ENCODE data around the gene CEP20.
"Not testable (repeated sequence)": the region's sequence is repeated elsewhere in the genome, so short reads cannot be mapped to it uniquely, and the experiment has no call there.

Gene CEP20

GRCh38 chr16:15856901-15857698 is 31.3 kb downstream of the CEP20 start, which contains the start of gene MYH11:
TSS of gene MYH11 (minus strand) at chr16:15857028. CDS start at chr16:15838252, 18,776 bp downstream.
- DNase-seq: no peak

- no peak for DNase-seq
Observed at GRCh38 chr16:15856182-15856581, 32.2 kb downstream of the CEP20 start.

- no peak for DNase-seq
Observed at GRCh38 chr16:15855704-15856003, 32.7 kb downstream of the CEP20 start.

GRCh38 chr16:15854906-15855703 is 33.3 kb downstream of the CEP20 start:
- DNase-seq: no peak

GRCh38 chr16:15854061-15854460 is 34.3 kb downstream of the CEP20 start:
- DNase-seq: no peak

- DNase-seq: no peak
Observed at GRCh38 chr16:15853021-15853420, 35.4 kb downstream of the CEP20 start.

GRCh38 chr16:15850555-15850954 is 37.8 kb downstream of the CEP20 start:
- DNase-seq: not testable (repeated sequence)

GRCh38 chr16:15849209-15849981 is 39.0 kb downstream of the CEP20 start:
- no peak for DNase-seq

- DNase-seq: no peak
Observed at GRCh38 chr16:15847611-15848175, 40.7 kb downstream of the CEP20 start.

GRCh38 chr16:15846510-15846909 is 41.9 kb downstream of the CEP20 start:
- no peak for DNase-seq

- DNase-seq: no peak
Observed at GRCh38 chr16:15843635-15844279, 44.6 kb downstream of the CEP20 start.

- DNase-seq: not testable (repeated sequence)
Observed at GRCh38 chr16:15839204-15839603, 49.2 kb downstream of the CEP20 start.

- DNase-seq: no peak
Observed at GRCh38 chr16:15837761-15838160, 50.6 kb downstream of the CEP20 start.

- no peak for DNase-seq
Observed at GRCh38 chr16:15836965-15837611, 51.3 kb downstream of the CEP20 start.

GRCh38 chr16:15836074-15836473 is 52.3 kb downstream of the CEP20 start:
- DNase-seq: no peak

- DNase-seq: no peak
Observed at GRCh38 chr16:15835136-15835878, 53.1 kb downstream of the CEP20 start.

- no peak for DNase-seq
Observed at GRCh38 chr16:15834502-15834901, 53.9 kb downstream of the CEP20 start.

GRCh38 chr16:15833541-15833940 is 54.9 kb downstream of the CEP20 start:
- DNase-seq: no peak

GRCh38 chr16:15832241-15832640 is 56.2 kb downstream of the CEP20 start:
- no peak for DNase-seq

- no peak for DNase-seq
Observed at GRCh38 chr16:15830832-15831451, 57.5 kb downstream of the CEP20 start.

- no peak for DNase-seq
Observed at GRCh38 chr16:15829460-15829859, 58.9 kb downstream of the CEP20 start.
